GM19397 (cell line): ENCODE measurements around the gene ITGAE.
"Not testable (repeated sequence)": the region's sequence is repeated elsewhere in the genome, so short reads cannot be mapped to it uniquely, and the experiment has no call there.

Experiments used
- ATAC-seq: cut with Tn5 transposase; IDR thresholded peaks from one replicate; pipeline ENCODE4 v1.9.1; 2021; ENCODE audit warnings: mild to moderate bottlenecking, moderate library complexity; ENCODE audit not compliant: unreplicated experiment

ITGAE gene

GRCh38 chr17:3795390-3796102 is 5.4 kb downstream of the ITGAE start:
- ATAC-seq: no peak

GRCh38 chr17:3794557-3795389 is 6.2 kb downstream of the ITGAE start:
- ATAC-seq: no peak

GRCh38 chr17:3794152-3794551 is 6.8 kb downstream of the ITGAE start:
- ATAC-seq: not testable (repeated sequence)

- not testable (repeated sequence) for ATAC-seq
Observed at GRCh38 chr17:3793258-3793657, 7.7 kb downstream of the ITGAE start.

GRCh38 chr17:3792481-3792880 is 8.5 kb downstream of the ITGAE start:
- no peak for ATAC-seq

- ATAC-seq: no peak
Observed at GRCh38 chr17:3788200-3788599, 12.8 kb downstream of the ITGAE start.

- not testable (repeated sequence) for ATAC-seq
Observed at GRCh38 chr17:3785323-3785722, 15.7 kb downstream of the ITGAE start.

GRCh38 chr17:3782751-3783150 is 18.2 kb downstream of the ITGAE start:
- no peak for ATAC-seq

- ATAC-seq: no peak
Observed at GRCh38 chr17:3780986-3781385, 20.0 kb downstream of the ITGAE start.

- ATAC-seq: no peak
Observed at GRCh38 chr17:3777366-3778120, 23.4 kb downstream of the ITGAE start.

GRCh38 chr17:3773966-3774365 is 27.0 kb downstream of the ITGAE start:
- no peak for ATAC-seq

GRCh38 chr17:3773511-3773910 is 27.5 kb downstream of the ITGAE start:
- ATAC-seq: no peak

GRCh38 chr17:3772764-3773163 is 28.2 kb downstream of the ITGAE start:
- ATAC-seq: no peak

GRCh38 chr17:3771140-3771539 is 29.8 kb downstream of the ITGAE start:
- no peak for ATAC-seq

GRCh38 chr17:3770466-3770865 is 30.5 kb downstream of the ITGAE start:
- ATAC-seq: no peak

- no peak for ATAC-seq
Observed at GRCh38 chr17:3768769-3769168, 32.2 kb downstream of the ITGAE start.

- ATAC-seq: no peak
Observed at GRCh38 chr17:3768341-3768740, 32.6 kb downstream of the ITGAE start.

GRCh38 chr17:3766779-3767178 is 34.2 kb downstream of the ITGAE start:
- no peak for ATAC-seq

- ATAC-seq: no peak
Observed at GRCh38 chr17:3765981-3766380, 35.0 kb downstream of the ITGAE start.

GRCh38 chr17:3763777-3764170 is 37.2 kb downstream of the ITGAE start:
- no peak for ATAC-seq

GRCh38 chr17:3762922-3763776 is 37.8 kb downstream of the ITGAE start:
- ATAC-seq: no peak
